Astrocyte of the hippocampus (primary cell): ENCODE results near the gene MYCBP2.
"Not testable (repeated sequence)": the region's sequence is repeated elsewhere in the genome, so short reads cannot be mapped to it uniquely, and the experiment has no call there.

Experiments
- DNase-seq: peaks from one replicate; pipeline ENCODE4 v3.0.0; 2011; ENCODE audit warnings: low read depth, low spot score

The MYCBP2 gene

DNA sequence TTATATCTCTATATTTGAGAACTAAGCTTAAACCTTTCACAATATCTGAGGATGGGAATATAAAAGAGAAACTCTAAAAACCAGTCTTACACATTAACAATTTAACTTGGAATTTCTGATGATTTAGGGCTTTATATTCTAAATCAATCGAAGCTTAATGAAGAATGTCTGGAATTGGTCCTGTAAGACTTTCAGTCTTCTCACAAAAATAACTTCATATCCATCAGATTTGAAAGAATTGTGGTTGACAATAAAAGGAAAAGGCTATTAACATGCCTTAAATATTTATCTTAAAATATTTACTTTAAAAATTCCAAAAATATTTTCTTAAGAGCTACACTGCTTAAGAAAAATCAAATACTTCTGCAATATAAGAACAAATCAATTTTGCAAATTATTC is 27.3 kb downstream of the MYCBP2 start:
- DNase-seq = no peak

DNA sequence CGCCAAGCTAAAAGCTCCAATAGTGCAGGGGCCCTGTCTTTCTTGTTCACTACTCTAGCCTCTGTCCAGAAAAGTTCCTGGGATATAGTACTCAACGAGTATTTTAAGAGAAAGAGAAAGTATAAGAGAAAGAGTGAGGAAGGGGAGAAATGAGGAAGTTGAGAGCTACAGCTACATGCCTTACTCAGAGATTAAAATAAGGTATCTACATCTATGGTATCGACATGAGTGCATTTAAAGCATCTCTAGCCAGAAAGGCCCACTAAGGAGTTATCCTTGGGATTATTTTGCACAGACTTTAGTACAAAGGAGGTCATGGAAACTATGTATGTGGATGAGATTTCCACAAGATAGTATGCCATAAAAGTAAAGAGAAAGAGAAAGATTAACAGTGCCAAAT is 28.5 kb downstream of the MYCBP2 start:
- DNase-seq = no peak

DNA sequence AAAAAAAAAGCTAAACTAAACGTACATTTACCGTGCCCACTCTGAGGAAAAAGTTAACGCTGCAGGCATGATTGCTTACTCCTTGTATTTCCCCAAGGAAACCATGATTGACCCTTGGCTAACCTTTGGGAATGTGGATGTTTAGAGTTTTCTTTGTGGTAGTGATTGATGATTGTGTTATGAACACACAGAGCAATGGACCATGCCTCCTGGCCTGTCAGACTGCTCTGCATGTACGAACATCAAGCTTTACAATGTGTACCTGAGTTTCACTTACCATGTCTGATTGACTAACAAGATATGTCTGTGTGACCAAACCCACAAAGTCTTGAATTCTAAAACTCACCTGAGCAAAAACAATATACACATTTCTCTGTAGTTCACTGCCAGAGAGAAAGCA is 35.1 kb downstream of the MYCBP2 start:
- DNase-seq = peak; percentile 7

DNA sequence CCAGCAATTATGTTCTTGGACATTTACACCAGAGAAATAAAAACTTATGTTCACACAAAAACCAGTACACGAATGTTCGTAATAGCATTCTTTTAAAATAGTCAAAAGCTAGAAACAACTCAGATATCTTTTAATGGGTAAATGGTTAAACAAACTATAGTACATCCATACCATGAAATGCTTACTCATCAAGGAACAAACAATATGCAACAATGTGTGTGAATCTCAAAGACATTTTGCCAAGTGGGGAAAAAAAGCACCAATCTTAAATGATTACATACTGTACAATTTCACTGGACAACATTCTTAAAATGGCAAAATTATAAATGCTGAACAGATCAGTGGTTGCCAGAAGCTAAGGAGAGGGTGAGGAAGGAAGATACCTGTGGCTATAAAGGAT is 36.6 kb downstream of the MYCBP2 start:
- DNase-seq = no peak

DNA sequence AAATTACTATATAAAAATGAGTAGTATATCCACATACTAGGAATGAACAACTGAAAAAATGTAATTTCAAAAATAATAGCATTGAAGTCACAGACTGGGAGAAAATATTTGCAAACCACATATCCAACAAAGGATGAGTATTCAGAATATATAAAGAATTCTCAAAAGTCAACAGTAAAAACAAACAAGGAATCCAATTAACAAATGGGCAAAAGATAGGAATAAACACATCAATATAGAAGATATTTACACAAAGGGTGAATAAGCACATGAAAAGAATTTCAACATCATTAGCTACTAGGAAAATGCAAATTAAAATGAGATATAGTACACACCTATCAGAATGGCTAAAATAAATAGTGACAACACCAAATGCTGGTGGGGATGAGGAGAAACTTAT is 37.0 kb downstream of the MYCBP2 start:
- no peak for DNase-seq

DNA sequence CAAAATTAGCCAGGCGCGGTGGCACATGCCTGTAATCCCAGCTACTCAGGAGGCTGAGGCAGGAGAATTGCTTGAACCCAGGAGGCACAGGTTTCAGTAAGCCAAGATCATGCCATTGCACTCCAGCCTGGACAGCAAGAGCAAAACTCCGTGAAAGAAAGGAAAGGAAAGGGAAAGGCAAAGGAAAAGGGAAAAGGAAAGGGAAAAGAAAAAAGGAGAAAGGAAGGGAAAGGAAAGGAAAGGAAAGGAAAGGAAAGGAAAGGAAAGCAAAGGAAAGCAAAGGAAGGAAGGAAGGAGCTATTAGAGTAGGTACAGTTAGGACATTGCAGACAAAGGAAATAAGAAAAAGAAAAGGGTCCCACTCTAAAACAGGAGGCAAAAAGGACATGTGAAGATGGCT is 41.3 kb downstream of the MYCBP2 start:
- DNase-seq = not testable (repeated sequence)

DNA sequence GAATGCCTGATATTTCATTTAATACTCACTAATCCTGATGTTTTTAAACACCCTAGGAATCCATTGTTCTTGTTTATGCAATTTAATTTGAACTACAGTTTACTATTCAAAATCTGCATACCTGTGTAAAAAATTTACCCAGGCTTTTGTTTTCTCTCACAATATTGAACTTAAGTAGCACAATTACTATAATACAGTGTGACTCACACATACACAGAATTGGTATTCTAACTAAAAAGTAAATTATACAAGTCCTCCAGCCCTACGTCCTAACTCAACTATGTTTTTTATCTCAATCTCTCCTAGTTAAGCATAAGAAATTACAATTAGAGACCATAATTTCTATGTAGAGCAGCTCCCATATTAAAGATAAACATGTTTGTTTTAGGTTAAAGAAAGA is 41.8 kb downstream of the MYCBP2 start:
- DNase-seq = no peak

DNA sequence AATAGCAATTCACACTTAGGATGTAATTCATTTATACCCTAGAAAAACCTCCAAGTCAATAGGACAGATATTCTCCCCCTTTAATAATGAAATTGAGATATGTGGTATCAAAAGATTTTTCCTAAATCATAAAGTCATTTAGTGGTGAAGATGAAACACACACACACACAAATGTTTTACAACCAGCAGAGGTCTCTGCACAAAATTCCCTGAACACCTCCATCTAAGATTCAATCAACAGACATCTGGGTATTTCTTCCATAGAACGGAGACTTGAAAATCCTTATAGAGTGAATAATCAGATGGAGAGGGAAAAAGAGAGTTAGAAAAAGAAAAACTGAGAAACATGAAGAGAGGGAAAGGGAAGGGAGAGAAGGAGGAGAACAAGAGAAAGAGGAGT is 52.8 kb downstream of the MYCBP2 start:
- DNase-seq = no peak

DNA sequence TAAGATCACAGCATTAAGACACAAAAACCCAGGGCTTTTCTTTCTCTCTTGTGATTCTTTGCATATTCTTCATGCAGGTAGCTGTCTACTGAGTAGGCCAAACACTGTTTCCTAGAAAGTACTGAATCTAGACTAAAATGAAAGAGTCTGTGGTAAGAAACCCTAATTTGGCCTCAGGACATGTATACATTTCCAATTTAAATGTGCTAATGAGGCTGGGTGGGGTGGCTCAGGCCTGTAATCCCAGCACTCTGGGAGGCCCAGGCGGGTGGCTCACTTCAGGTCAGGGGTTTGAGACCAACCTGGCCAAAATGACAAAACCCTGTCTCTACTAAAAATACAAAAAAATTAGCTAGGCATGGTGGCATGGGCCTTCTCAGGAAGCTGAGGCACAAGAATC is 57.8 kb downstream of the MYCBP2 start:
- no peak for DNase-seq

DNA sequence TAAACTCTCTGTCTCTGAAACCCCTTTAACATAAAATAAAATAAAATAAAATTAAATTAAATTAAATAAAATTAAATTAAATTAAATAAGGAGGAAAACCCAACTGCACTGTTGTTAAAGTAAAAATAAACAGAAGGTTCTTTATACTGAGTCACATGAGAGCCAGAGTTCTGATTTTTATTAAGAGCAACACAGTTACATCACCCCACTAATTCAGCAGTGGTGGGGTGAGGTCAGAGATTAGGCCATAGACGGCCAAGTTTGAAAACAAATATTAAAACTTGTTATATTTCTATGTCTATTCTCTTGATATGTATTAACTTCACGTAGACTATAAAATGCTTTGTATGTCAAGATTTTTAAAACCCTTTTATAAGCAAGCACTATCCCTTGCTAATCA is 59.5 kb downstream of the MYCBP2 start:
- DNase-seq = no peak

DNA sequence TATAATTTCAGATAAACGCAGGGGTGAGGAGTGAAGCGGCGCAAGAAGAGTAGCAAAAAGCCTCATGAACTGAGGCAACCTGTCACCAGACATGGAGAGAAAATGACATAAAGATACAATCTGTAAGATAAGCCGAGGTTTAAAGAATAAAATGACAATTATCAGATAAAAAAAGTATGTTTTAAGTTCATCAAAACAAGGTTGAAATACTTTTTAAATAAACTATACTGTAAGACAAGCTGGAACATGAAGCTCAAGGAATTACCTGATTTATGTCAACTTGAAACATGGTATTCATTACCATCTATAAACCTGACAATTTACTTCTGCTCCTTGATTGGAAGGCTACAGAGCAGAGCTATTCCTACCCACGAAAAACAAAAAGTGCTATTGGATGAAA is 61.6 kb downstream of the MYCBP2 start:
- no peak for DNase-seq

DNA sequence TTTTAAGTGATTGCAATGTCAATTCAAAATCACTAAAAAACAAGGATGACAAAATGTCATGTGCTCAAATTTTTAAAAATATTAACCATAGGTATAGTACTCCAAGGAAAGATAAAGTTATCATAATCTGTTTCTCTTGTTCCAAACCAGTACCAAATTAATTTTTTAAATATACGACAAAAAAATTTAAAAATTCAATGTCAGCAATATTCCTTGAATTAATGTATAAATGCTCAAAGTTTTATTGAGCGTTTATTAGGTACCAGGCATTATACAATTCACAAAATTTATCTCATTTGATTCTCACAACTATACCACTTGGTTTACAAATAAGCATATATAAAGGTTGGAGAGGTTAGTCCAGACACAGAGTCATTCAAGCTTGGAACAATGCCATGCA is 64.7 kb downstream of the MYCBP2 start:
- DNase-seq = no peak

DNA sequence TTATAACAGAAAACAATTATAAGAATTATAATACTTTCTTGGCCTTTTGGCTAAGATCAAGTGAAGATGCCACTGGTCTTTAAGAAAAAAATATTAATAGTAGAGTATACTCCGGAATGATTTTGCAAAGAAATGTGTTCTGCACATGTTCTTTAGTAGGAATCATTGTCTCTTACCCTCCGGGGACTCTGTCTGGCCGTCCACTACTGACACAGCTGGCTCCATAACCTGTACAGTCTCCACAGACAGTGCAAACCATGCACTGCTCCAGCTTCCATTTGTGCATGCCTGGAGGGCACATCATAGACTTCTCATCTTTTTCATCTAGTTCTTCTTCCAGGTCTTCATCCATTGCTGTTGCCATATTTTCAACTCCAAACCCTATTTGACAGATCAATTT is 75.9 kb downstream of the MYCBP2 start:
- no peak for DNase-seq

DNA sequence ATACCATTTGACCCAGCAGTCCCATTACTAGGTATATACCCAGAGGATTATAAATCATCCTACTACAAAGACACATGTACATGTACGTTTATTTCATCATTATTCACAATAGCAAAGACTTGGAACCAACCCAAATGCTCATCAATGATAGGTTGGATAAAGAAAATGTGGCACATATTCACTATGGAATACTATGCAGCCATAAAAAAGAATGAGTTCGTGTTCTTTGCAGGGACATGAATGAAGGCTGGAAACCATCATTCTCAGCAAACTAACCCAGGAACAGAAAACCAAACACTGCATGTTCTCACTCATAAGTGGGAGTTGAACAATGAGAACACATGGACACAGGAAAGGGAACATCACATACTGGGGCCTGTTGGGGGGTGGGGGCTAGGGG is 81.7 kb downstream of the MYCBP2 start:
- not testable (repeated sequence) for DNase-seq

DNA sequence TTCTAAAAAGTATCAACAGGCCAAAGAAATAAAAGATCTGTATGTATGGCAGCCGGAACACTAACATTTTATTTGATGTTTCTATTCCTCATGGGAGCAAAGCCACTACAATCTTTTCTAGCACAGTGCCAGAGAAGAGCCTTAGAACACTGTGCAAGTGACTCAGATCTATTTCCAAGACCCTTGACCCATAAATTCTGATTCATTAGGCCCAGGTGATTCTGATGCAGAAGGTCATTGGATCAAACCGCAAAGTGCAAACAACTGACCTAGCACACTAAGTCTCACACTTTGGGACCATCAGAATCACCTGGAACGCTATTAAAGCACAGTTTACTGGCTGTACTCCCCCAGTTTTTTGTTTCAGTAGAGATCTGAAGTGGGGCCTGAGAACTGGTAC is 87.6 kb downstream of the MYCBP2 start:
- no peak for DNase-seq

DNA sequence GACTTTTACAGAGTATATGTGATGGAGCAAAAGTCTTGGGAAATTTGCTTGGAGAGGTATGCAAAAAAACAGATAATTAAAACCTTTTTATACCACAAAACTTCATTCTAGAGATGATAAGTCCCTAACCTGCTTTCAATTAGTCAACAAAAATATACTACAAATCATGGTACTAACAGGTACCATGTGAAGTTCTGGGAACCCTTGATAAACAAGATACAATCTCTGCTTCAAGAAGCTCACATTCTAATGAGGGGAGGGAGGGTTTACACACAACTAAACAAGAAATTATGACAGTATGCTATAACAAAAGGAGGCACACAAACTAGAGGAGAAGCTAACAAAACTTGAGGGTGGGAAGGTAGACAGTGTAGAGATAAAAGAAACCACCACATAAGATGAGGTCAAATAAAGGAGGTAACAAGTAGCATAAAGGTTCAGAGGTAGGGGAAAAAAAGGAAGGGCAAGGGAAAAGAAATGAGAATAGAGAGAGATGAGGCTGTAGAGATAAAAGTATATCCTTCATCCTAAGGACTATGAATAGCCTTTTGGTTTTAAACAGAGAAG is 91.4 kb downstream of the MYCBP2 start:
- DNase-seq = no peak

DNA sequence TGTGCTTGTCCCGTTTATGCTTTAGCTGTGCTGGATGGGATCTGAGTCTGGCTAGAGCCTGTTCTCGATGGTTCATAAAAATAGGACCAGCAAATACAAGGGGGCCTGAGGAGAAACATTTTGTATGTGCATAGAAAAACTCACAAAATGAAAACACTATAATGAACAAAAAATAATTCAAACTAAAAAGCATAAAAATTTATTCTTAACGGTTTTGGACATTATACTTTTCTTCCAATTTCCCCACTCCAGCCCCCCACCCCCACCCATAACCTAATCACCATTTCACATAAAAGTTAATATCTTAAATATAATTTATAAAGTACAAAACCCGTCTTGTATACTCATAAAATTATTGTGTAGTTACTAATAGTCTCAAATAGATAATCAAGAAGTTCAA is 93.7 kb downstream of the MYCBP2 start:
- DNase-seq = no peak

DNA sequence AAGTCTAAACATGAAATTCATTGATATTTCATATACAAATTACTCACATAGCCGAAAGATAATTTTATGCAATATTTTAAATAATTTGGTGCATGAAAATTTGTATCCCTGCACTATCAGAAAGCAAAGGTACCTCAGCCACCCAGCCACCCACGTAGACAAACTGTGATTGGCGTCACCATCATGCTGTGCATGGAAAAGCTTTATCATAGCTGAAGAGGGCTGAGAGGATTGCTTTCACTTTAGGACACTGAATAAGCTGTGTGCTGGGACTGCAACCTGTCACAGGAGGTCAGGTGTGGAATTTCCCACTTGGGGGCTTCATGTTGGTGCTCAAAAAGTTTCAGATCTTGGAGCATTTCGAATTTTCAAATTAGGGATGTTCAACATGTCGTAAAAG is 96.3 kb downstream of the MYCBP2 start:
- DNase-seq = no peak

DNA sequence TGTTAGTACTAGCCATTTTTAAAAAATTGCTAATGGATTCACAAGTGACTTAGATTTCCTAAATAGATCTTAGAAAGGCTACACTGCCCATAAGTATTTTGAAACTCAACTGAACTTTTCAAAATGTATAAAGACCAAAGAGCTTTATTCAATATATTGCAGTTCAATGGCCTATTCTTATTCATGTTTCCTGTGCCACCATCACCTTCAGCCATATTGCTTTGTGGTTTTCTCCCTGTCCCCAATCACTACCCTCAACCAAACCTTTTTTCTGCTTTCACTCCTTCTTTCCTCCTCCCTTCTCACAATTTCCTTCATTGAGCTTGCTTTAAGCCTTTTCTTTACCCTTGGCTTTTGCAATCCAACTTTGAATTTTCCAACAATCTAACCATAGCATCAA is 100.9 kb downstream of the MYCBP2 start:
- DNase-seq = no peak

DNA sequence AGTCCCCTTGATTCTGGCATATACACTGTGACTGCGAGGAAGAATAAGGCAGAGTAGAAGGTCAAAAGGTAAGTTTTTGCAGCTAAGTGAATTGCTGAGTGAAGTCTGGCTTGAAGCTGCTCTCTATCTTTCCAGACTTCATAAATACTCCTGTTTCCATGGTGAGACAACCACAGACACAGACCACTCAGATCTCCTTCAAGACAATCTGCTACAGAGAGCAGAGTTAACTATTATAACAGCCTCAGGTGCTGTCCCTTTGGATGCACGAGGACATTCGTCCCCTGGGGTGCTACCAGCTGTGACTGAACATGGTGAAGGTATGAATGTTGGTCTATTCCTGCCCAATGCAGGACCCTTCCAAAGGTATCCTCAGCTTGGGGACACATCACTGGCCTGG is 104.0 kb downstream of the MYCBP2 start:
- no peak for DNase-seq

DNA sequence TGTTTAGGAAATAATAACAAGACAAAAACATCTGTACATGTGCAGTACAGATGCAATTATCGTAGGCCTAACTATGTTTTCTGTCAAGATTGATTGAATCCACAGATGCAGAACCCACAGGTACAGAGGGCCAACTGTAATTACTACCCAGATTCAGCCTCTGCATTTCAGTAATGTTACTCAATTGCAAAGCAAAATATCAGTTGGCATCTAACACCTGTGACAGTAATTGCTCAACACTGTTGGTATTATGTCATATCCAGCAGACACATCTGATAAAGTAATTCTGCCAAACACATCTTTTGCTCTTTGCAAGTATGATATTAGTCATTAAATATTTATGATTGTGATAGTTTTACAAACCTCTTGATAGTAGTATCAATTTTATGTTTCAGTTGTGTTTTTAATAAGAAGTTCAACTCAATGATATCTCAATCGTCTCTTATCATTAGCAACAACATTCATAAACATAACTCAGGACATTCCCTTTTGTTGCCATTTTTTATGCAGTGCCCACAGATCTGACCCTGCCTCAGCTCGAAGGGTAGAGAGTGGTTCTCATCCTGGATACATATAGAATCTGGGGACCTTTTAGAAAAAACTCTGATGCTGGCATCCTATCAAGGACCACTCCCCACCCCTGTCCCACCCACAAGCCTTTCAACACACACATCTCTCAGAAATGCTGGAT is 104.7 kb downstream of the MYCBP2 start:
- DNase-seq = no peak

DNA sequence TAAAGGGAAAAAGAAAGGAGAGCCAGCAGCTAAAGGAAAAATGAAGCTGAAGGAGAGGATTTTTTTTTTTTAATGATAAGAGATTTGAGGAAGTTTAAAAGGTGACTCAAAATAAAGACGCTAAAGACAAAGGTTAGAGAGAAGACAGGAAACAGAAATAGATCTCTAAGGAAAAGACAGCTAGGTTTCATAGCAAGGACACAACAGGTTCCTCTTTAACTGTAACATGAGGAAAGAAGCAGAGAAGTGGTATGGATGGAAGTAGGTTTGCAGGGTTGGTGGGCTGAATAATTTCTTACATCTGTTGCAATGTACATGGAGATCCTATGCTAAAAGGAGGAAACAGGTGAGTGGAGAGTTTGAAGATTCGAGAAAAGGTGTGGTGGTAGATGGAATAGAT is 107.5 kb downstream of the MYCBP2 start:
- DNase-seq = no peak

DNA sequence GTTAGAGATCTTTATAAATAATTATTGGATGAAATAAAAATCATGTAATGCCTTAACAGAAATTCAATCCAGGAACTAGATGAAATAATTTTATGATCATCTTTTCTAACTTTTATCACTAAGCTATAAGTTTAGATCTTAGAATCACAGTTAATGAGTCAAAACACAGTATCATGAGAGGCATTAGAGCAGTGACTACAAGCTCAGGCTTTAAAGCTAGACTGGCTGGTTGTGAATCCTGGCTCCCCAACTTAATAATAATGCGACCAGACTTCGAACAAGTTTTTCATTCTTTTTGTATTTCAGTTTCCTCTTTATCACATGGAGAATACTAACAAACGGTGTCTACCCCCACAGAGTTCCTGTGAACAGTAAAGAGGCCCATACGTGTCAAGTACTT is 108.6 kb downstream of the MYCBP2 start:
- no peak for DNase-seq

DNA sequence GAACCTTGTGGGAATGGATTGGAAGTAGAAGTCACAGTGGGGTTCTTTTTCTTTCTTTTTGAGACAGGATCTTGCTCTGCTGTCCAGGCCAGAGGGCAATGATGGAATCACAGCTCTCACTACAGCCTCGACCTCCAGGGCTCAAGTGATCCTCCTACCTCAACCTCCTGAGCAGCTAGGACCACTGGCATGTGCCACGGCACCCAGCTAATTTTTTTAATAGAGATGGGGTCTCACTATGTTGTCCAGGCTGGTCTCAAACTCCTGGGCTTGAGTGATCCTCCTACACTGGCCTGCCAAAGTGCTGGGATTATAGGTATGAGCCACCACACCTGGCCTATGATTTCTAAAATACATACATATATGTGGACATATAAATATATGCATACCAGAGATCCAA is 111.4 kb downstream of the MYCBP2 start:
- DNase-seq = no peak
